PFSK-1 (cell line): ENCODE data around the gene RFX2.

Source experiments
- POLR2AphosphoS5 ChIP-seq: IDR thresholded peaks from 2 replicates; pipeline ENCODE4 v1.6.1; 2012; ENCODE audit warnings: low read depth, mild to moderate bottlenecking, control low read depth, low read length, moderate library complexity
- SIN3A ChIP-seq: IDR thresholded peaks from 2 replicates; pipeline ENCODE4 v1.6.1; 2012; ENCODE audit warnings: mild to moderate bottlenecking, low read length, moderate library complexity, borderline replicate concordance; ENCODE audit not compliant: insufficient read depth
- TAF1 ChIP-seq: IDR thresholded peaks from 2 replicates; pipeline ENCODE4 v1.6.1; 2012; ENCODE audit warnings: low read length, control low read depth, borderline replicate concordance; ENCODE audit not compliant: insufficient read depth
- TF ChIP-seq, protein P1 (sequence below), 2 experiments: IDR thresholded peaks; 2 replicates each; pipeline versions ENCODE4 v1.6.1 to v1.8.0; 2011 to 2012; ENCODE audit warnings: low read depth in 2 of 2, low read length in 2 of 2, control low read depth in 1 of 2, inconsistent platforms in 1 of 2, mild to moderate bottlenecking in 1 of 2, moderate library complexity in 1 of 2; ENCODE audit not compliant: insufficient read depth in 1 of 2

DNA sequence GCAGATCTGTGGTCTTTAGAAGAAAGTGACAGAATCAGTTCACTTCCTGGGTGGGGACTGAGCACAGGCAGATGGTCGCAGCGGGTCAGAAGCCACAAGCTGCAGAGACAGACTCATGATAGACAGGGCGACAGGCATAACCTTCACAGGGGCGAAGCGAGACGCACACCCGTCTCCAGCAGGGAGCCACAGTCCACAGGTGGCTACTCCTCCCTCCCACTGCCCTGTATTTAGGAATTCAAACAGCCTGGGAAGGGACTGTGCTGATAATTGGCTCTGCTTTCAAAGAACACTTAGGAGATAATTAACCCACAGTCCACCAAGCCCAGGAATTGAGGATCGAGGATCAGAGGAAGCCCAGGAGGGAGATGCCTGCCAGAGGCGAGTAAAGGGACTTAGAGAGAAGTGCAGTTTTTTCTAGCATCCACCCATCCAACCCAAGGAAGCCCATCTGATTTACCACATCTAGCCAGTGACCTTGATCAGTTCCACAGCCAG, 23.2 kb downstream of the RFX2 start:
- TF ChIP-seq TAF1 (no peak), POLR2AphosphoS5 (no peak), SIN3A (no peak)
- TF ChIP-seq, protein P1, sequence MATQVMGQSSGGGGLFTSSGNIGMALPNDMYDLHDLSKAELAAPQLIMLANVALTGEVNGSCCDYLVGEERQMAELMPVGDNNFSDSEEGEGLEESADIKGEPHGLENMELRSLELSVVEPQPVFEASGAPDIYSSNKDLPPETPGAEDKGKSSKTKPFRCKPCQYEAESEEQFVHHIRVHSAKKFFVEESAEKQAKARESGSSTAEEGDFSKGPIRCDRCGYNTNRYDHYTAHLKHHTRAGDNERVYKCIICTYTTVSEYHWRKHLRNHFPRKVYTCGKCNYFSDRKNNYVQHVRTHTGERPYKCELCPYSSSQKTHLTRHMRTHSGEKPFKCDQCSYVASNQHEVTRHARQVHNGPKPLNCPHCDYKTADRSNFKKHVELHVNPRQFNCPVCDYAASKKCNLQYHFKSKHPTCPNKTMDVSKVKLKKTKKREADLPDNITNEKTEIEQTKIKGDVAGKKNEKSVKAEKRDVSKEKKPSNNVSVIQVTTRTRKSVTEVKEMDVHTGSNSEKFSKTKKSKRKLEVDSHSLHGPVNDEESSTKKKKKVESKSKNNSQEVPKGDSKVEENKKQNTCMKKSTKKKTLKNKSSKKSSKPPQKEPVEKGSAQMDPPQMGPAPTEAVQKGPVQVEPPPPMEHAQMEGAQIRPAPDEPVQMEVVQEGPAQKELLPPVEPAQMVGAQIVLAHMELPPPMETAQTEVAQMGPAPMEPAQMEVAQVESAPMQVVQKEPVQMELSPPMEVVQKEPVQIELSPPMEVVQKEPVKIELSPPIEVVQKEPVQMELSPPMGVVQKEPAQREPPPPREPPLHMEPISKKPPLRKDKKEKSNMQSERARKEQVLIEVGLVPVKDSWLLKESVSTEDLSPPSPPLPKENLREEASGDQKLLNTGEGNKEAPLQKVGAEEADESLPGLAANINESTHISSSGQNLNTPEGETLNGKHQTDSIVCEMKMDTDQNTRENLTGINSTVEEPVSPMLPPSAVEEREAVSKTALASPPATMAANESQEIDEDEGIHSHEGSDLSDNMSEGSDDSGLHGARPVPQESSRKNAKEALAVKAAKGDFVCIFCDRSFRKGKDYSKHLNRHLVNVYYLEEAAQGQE (IDR thresholded peaks at IDR 0.05; ENCODE audit: insufficient read depth in 1 of 2, low read depth in 2 of 2, low read length in 2 of 2): no peak
